Measurements from ENCODE around the gene RERE. TPM values are rescaled to one million over a fixed set of nuclear protein-coding genes. Genes with fewer than 3 reads are reported as not detected.

RERE gene
- total RNA-seq (100 to 1,000 TPM; 107 to 163 (median 144) TPM), polyA plus RNA-seq (10 to 100 TPM; 46.5 to 62.3 TPM)
- long read RNA-seq, donor 1, partial matches to known transcripts, result 40 of 67 reads
- long read RNA-seq, donor 1, other reads (novel, unspliced or antisense), result 27 of 67 reads
- long read RNA-seq, donor 2, partial matches to known transcripts, result 65 of 101 reads
- long read RNA-seq, donor 2, other reads (novel, unspliced or antisense), result 36 of 101 reads
- long read RNA-seq, donor 3, partial matches to known transcripts, result 73 of 132 reads
- long read RNA-seq, donor 3, other reads (novel, unspliced or antisense), result 59 of 132 reads

DNA sequence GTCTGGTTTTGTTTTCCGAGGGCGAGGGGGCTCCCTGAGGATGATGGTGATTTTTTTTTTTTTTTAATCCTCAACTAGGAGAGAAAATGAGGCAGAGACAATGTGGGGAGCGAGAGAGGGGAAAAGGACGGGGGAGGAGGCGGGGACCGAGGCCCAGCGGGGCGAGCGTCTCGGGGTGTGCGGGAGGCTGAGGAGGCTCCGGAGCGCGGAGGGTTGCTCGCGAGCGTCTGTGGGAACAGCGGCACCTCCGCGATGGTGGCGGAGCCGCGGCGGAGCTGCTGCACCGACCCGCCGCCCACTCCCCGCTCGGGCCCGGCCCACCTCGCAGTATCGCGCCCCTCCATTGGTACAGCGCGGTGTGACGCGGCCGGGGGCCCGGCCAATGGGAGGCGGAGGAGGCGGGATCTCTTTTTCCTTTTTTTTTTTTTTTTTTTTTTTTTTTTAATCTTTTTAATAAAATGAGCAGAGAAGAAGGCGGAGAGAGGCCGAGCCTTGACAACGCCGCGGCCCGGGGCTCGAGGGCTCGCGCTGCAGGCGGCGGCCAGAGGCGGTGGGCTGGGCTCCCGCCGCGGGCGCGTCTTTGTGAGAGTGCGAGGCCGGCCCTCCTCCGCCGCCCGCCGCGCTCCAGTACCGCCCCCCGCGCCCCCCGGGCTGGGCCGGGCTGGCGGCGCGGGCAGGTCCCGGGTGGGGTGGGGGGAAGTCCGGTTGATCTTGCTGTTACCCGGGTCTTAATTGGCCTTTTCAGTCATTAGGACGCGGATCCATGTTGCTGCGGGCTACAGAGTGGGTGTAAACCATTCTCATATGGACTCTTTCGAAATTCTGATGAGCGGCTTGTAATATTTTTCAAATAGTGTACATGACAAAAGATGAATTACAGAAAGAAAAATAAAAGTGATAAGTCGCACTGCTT lies at the start of gene RERE:
RERE (minus strand) TSS at position 229 of the 913 bp plus-strand sequence.
- Histone ChIP-seq H3K4me1 (peaks cover 0 to 59% (median 42%) of the 10 kb centered on the region in 9 donors), H3K27me3 (no peaks in the 10 kb centered on the region), H3K27ac (peak within 1 kb of the TSS; percentile 86 to 98 (median 94)), H3K9me3 (no peaks in the 10 kb centered on the region), H3K4me3 (peak within 1 kb of the TSS; percentile 37 to 89 (median 82)), H3K36me3 (no peaks in the 10 kb centered on the region)
- intact Hi-C loops (cut with DNase I), result loop anchor here in 3 of 10 donors (5.0 kb wide), 2 partner anchors 35 to 40 kb away; no protein-coding TSS in a partner anchor
- WGBS, 2 donors, result 0 to 1% methylated on average over 76 to 82 of the region's 82 CpGs
- peak; percentile 98 to 99 (median 99) for ATAC-seq
- DNase-seq, result peak; percentile 93 to 96
- TF ChIP-seq, protein P1, sequence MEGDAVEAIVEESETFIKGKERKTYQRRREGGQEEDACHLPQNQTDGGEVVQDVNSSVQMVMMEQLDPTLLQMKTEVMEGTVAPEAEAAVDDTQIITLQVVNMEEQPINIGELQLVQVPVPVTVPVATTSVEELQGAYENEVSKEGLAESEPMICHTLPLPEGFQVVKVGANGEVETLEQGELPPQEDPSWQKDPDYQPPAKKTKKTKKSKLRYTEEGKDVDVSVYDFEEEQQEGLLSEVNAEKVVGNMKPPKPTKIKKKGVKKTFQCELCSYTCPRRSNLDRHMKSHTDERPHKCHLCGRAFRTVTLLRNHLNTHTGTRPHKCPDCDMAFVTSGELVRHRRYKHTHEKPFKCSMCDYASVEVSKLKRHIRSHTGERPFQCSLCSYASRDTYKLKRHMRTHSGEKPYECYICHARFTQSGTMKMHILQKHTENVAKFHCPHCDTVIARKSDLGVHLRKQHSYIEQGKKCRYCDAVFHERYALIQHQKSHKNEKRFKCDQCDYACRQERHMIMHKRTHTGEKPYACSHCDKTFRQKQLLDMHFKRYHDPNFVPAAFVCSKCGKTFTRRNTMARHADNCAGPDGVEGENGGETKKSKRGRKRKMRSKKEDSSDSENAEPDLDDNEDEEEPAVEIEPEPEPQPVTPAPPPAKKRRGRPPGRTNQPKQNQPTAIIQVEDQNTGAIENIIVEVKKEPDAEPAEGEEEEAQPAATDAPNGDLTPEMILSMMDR (IDR thresholded peaks at IDR 0.05), result peak in 5 of 9 donors; percentile 6 to 39 (median 23)

DNA sequence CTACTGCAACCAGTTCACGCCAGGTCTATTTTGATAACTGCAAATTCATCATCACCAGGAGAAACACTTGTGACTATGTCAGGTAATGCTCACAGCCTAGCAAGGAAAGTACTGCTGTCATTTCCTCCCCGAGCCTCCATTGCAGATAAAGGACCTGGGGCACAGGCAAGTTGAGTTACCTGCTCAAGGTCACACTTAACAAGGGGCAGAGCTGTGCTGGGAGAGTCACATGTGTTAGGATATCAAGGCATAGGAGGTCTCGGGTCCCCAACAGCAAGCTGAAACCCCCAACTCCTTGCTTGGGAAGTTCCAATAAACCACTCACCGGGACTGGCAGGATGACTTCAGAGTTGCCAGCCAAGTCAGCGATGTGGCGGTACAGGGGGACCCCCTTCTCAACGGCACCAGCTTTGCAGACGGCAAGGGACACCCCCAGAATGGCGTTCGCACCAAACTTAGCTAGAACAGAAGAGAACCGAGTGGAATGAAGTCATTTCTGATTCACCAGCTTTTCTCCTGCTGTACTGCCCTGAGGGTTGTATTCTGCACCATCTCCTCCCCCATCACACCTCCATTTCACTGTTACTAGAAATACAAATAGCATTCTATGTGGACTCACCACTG lies 49.5 kb upstream of the RERE start:
- no peak for ATAC-seq
- intact Hi-C loops (cut with DNase I), result no loop called here
- WGBS, 2 donors, result 87% methylated on average over 11 of the region's 11 CpGs
- Histone ChIP-seq H3K4me1 (peaks cover 0 to 26% (median 5%) of the 10 kb centered on the region in 9 donors), H3K9me3 (no peaks in the 10 kb centered on the region), H3K27ac (no peak overlapping the region), H3K36me3 (peaks cover 15 to 100% (median 97%) of the 10 kb centered on the region in 9 donors), H3K27me3 (no peaks in the 10 kb centered on the region), H3K4me3 (no peak overlapping the region)
- DNase-seq, result no peak
- TF ChIP-seq, protein P1 (IDR thresholded peaks at IDR 0.05), result no peak

DNA sequence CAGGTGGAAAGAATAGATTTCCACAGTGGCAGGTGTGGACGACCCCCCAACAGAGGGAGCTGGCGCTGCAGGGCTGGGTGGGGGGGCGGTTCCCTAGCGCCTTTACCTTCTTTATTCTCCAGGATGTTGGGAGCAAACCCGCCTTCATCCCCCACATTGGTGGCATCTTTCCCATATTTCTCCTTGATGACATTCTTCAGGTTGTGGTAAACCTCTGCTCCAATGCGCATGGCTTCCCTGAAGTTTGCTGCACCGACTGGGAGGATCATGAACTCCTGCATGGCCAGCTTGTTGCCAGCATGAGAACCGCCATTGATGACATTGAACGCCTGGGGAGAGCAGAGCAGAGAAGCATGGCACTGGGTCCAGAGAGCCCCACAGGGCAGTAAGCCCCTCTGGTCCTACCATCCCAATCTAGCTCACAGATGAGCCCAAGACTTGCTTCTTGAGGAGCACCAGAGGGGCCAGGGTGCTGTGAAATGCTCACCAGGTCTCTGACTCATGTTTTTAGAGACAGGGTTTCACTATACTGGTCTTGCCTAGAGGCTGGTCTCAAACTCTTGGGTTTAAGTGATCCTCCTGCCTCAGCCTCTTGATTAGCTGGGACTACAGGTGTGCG lies 48.8 kb upstream of the RERE start:
- Histone ChIP-seq H3K4me1 (peaks cover 0 to 23% (median under 1%) of the 10 kb centered on the region in 9 donors), H3K4me3 (no peak overlapping the region), H3K36me3 (peaks cover 12 to 100% (median 96%) of the 10 kb centered on the region in 9 donors), H3K27ac (no peak overlapping the region), H3K9me3 (no peaks in the 10 kb centered on the region), H3K27me3 (no peaks in the 10 kb centered on the region)
- TF ChIP-seq, protein P1 (IDR thresholded peaks at IDR 0.05), result no peak
- DNase-seq (no peak), ATAC-seq (no peak)
- WGBS, 2 donors, result 85% methylated on average over 10 of the region's 10 CpGs
- intact Hi-C loops (cut with DNase I), result no loop called here
